ENCODE data around the gene SCARF2.

The SCARF2 gene

GRCh38 chr22:20436768-20437612 lies 635 bp downstream of the SCARF2 start:
- TF ChIP-seq FOXK2 (IDR thresholded peaks at IDR 0.05), result no peak
- peak; percentile 69 for TF ChIP-seq L3MBTL2 (conservative IDR thresholded peaks at IDR 0.05)
- POLR2A ChIA-PET, result interaction anchor here (0.7 to 1.2 kb wide), 3 partner anchors 19 to 117 kb away, joined by 3 to 4 read pairs (median 4); partner anchors contain the start of gene DGCR6L
- peak; percentile 52 for DNase-seq (ENCODE audit: extremely low spot score)
- CTCF ChIA-PET, result interaction anchor here (0.7 to 3.4 kb wide), 2 partner anchors 18 to 20 kb away, joined by 3 to 17 read pairs; no protein-coding TSS in a partner anchor

GRCh38 chr22:20436307-20436767 lies 1.3 kb downstream of the SCARF2 start:
- TF ChIP-seq ARNT (IDR thresholded peaks at IDR 0.05), result no peak
- TF ChIP-seq L3MBTL2 (conservative IDR thresholded peaks at IDR 0.05), result no peak
- no peak for TF ChIP-seq ELF4 (IDR thresholded peaks at IDR 0.05)
- TF ChIP-seq CTBP1 (IDR thresholded peaks at IDR 0.05; ENCODE audit: borderline replicate concordance), result no peak
- no peak for TF ChIP-seq SUZ12 (IDR thresholded peaks at IDR 0.05)
- no peak for TF ChIP-seq FOXM1 (IDR thresholded peaks at IDR 0.05; ENCODE audit: borderline replicate concordance)
- TF ChIP-seq HDGF (IDR thresholded peaks at IDR 0.05; ENCODE audit: borderline replicate concordance), result no peak
- TF ChIP-seq NFRKB (IDR thresholded peaks at IDR 0.05), result no peak
- TF ChIP-seq PKNOX1 (IDR thresholded peaks at IDR 0.05), result no peak
- TF ChIP-seq FOXK2 (IDR thresholded peaks at IDR 0.05), result no peak
- TF ChIP-seq TARDBP (IDR thresholded peaks at IDR 0.05), result no peak
- no peak for TF ChIP-seq SP1 (IDR thresholded peaks at IDR 0.05)
- no peak for TF ChIP-seq BHLHE40 (IDR thresholded peaks at IDR 0.05; ENCODE audit: borderline replicate concordance)
- peak; percentile 55 for DNase-seq (ENCODE audit: extremely low spot score)
- POLR2A ChIA-PET, result interaction anchor here (0.7 to 1.2 kb wide), 3 partner anchors 18 to 117 kb away, joined by 3 to 4 read pairs (median 4); partner anchors contain the start of gene DGCR6L
- CTCF ChIA-PET, result interaction anchor here (0.7 to 3.4 kb wide), 2 partner anchors 18 to 20 kb away, joined by 3 to 17 read pairs; no protein-coding TSS in a partner anchor

- TF ChIP-seq BHLHE40 (IDR thresholded peaks at IDR 0.05; ENCODE audit: borderline replicate concordance), result no peak
- no peak for TF ChIP-seq ARNT (IDR thresholded peaks at IDR 0.05)
- no peak for TF ChIP-seq SP1 (IDR thresholded peaks at IDR 0.05)
- no peak for TF ChIP-seq ELF4 (IDR thresholded peaks at IDR 0.05)
- TF ChIP-seq L3MBTL2 (conservative IDR thresholded peaks at IDR 0.05), result no peak
- no peak for TF ChIP-seq FOXM1 (IDR thresholded peaks at IDR 0.05; ENCODE audit: borderline replicate concordance)
- TF ChIP-seq ZNF384 (IDR thresholded peaks at IDR 0.05), result no peak
- TF ChIP-seq CTBP1 (IDR thresholded peaks at IDR 0.05; ENCODE audit: borderline replicate concordance), result no peak
- no peak for TF ChIP-seq FOXK2 (IDR thresholded peaks at IDR 0.05)
- no peak for TF ChIP-seq FOXA1 (IDR thresholded peaks at IDR 0.05)
- no peak for TF ChIP-seq NFRKB (IDR thresholded peaks at IDR 0.05)
- TF ChIP-seq SUZ12 (IDR thresholded peaks at IDR 0.05), result no peak
- TF ChIP-seq HDGF (IDR thresholded peaks at IDR 0.05; ENCODE audit: borderline replicate concordance), result no peak
- TF ChIP-seq LEF1 (IDR thresholded peaks at IDR 0.05; ENCODE audit: borderline replicate concordance), result no peak
- no peak for TF ChIP-seq TARDBP (IDR thresholded peaks at IDR 0.05)
- TF ChIP-seq PKNOX1 (IDR thresholded peaks at IDR 0.05), result no peak
Measured at GRCh38 chr22:20435436-20436306, 2.0 kb downstream of the SCARF2 start.

GRCh38 chr22:20434773-20435172 lies 2.9 kb downstream of the SCARF2 start:
- ChIA-PET CTCF (interaction anchor here (1.1 to 3.4 kb wide), 3 partner anchors 16 to 50 kb away, joined by 3 to 17 read pairs (median 6); no protein-coding TSS in a partner anchor), POLR2A (interaction anchor here (0.9 kb wide), 1 partner anchor 41 kb away, joined by 3 read pairs; the partner anchor contains the start of gene ZNF74)
- TF ChIP-seq LEF1 (IDR thresholded peaks at IDR 0.05; ENCODE audit: borderline replicate concordance) (no peak), PKNOX1 (IDR thresholded peaks at IDR 0.05) (no peak), ARNT (IDR thresholded peaks at IDR 0.05) (no peak), NFRKB (IDR thresholded peaks at IDR 0.05) (no peak), SP1 (IDR thresholded peaks at IDR 0.05) (no peak), HDGF (IDR thresholded peaks at IDR 0.05; ENCODE audit: borderline replicate concordance) (no peak), BHLHE40 (IDR thresholded peaks at IDR 0.05; ENCODE audit: borderline replicate concordance) (no peak), FOXM1 (IDR thresholded peaks at IDR 0.05; ENCODE audit: borderline replicate concordance) (no peak), ELF4 (IDR thresholded peaks at IDR 0.05) (no peak), L3MBTL2 (conservative IDR thresholded peaks at IDR 0.05) (no peak), ZNF384 (IDR thresholded peaks at IDR 0.05) (no peak)
- DNase-seq (ENCODE audit: extremely low spot score), result no peak

More at GRCh38 chr22:20435436-20436306, 2.0 kb downstream of the SCARF2 start:
- POLR2A ChIA-PET, result interaction anchor here (0.9 kb wide), 1 partner anchor 42 kb away, joined by 3 read pairs; the partner anchor contains the start of gene ZNF74
- DNase-seq (ENCODE audit: extremely low spot score), result no peak
- CTCF ChIA-PET, result interaction anchor here (1.1 to 3.4 kb wide), 2 partner anchors 17 to 49 kb away, joined by 3 to 17 read pairs; no protein-coding TSS in a partner anchor

- CTCF ChIA-PET, result interaction anchor here (1.1 to 3.4 kb wide), 3 partner anchors 16 to 50 kb away, joined by 3 to 17 read pairs (median 6); no protein-coding TSS in a partner anchor
- POLR2A ChIA-PET, result interaction anchor here (0.8 to 0.9 kb wide), 2 partner anchors 21 to 41 kb away, joined by 3 read pairs; partner anchors contain the start of gene ZNF74
- TF ChIP-seq NFRKB (IDR thresholded peaks at IDR 0.05) (no peak), ZNF384 (IDR thresholded peaks at IDR 0.05) (no peak), ARNT (IDR thresholded peaks at IDR 0.05) (no peak), BHLHE40 (IDR thresholded peaks at IDR 0.05; ENCODE audit: borderline replicate concordance) (no peak), FOXM1 (IDR thresholded peaks at IDR 0.05; ENCODE audit: borderline replicate concordance) (no peak), L3MBTL2 (conservative IDR thresholded peaks at IDR 0.05) (no peak), SUZ12 (IDR thresholded peaks at IDR 0.05) (no peak), FOXA1 (IDR thresholded peaks at IDR 0.05) (no peak), HDGF (IDR thresholded peaks at IDR 0.05; ENCODE audit: borderline replicate concordance) (no peak), LEF1 (IDR thresholded peaks at IDR 0.05; ENCODE audit: borderline replicate concordance) (no peak), CTBP1 (IDR thresholded peaks at IDR 0.05; ENCODE audit: borderline replicate concordance) (no peak), FOXK2 (IDR thresholded peaks at IDR 0.05) (no peak), TARDBP (IDR thresholded peaks at IDR 0.05) (no peak), SP1 (IDR thresholded peaks at IDR 0.05) (no peak), PKNOX1 (IDR thresholded peaks at IDR 0.05) (no peak), ELF4 (IDR thresholded peaks at IDR 0.05) (no peak)
- no peak for DNase-seq (ENCODE audit: extremely low spot score)
Measured at GRCh38 chr22:20434264-20434751, 3.3 kb downstream of the SCARF2 start.

Data from HEK293T (cell line).